Fibroblast of the aortic adventitia (primary cell): ENCODE results near the gene GDAP2. TPM values are rescaled to one million over a fixed set of nuclear protein-coding genes. Genes with fewer than 3 reads are reported as not detected.
A peak's percentile ranks its signal among the peaks of the same experiment; 100 is the strongest.

Experiments
- DNase-seq: peaks from one replicate; pipeline ENCODE4 v3.0.0-alpha.2; 2010; ENCODE audit warnings: low read depth
- H3K4me3 ChIP-seq: 2 replicates; pipeline ENCODE4 v1.5.1; 2011; ENCODE audit warnings: low read depth, mild to moderate bottlenecking, control low read depth, low read length, moderate library complexity
- CTCF ChIP-seq: IDR thresholded peaks from 2 replicates; pipeline ENCODE4 v1.5.1; 2011; ENCODE audit warnings: mild to moderate bottlenecking, low read length, control low read depth, inconsistent platforms; ENCODE audit not compliant: insufficient read depth
- total RNA-seq: library from RNA; depleted of rRNA; stranded (reverse); fragments of >200 nt; gene quantifications from 2 replicates; pipeline ENCODE4 v1.2.3, GENCODE V29; 2012; ENCODE audit warnings: low replicate concordance

The GDAP2 gene
- total RNA-seq, 1 donor = 32.0 TPM

GRCh38 chr1:117834416-117834815 lies 95.0 kb downstream of the GDAP2 start:
- TF ChIP-seq CTCF = no peak
- DNase-seq = no peak
- no peak overlapping the region for H3K4me3 ChIP-seq

- no peak for TF ChIP-seq CTCF
- DNase-seq = no peak
Measured at GRCh38 chr1:117832453-117832852, 97.0 kb downstream of the GDAP2 start.

GRCh38 chr1:117830222-117830621 lies 99.2 kb downstream of the GDAP2 start:
- no peak for DNase-seq
- H3K4me3 ChIP-seq = no peak overlapping the region
- no peak for TF ChIP-seq CTCF

More at GRCh38 chr1:117832453-117832852, 97.0 kb downstream of the GDAP2 start:
- no peak overlapping the region for H3K4me3 ChIP-seq

- DNase-seq = peak; percentile 98
- peak; percentile 41 for TF ChIP-seq CTCF
- no peak overlapping the region for H3K4me3 ChIP-seq
Measured at GRCh38 chr1:117828201-117828600, 101.2 kb downstream of the GDAP2 start.

GRCh38 chr1:117826540-117827078 lies 102.8 kb downstream of the GDAP2 start:
- H3K4me3 ChIP-seq = no peak overlapping the region
- no peak for TF ChIP-seq CTCF
- peak; percentile 94 for DNase-seq

- DNase-seq = peak; percentile 66
- H3K4me3 ChIP-seq = no peak overlapping the region
- TF ChIP-seq CTCF = no peak
Measured at GRCh38 chr1:117826119-117826518, 103.3 kb downstream of the GDAP2 start.

- TF ChIP-seq CTCF = no peak
- peak; percentile 58 for DNase-seq
- no peak overlapping the region for H3K4me3 ChIP-seq
Measured at GRCh38 chr1:117825414-117825813, 104.0 kb downstream of the GDAP2 start.
